Bronchial epithelial cell (primary cell): ENCODE measurements around the gene VWF. TPM values are rescaled to one million over a fixed set of nuclear protein-coding genes. Genes with fewer than 3 reads are reported as not detected.
A peak's percentile ranks its signal among the peaks of the same experiment; 100 is the strongest.

Experiments
- DNase-seq: peaks from one replicate; pipeline ENCODE4 v3.0.0-alpha.2; 2010; ENCODE audit warnings: low read depth
- FAIRE-seq: peaks from 2 replicates; lab custom pipeline; 2011; peaks lifted over from hg19 to GRCh38; lab: Jason Lieb, UNC
- H3K27me3 ChIP-seq: 2 replicates; pipeline ENCODE4 v1.5.1; 2011; ENCODE audit warnings: low read length; ENCODE audit not compliant: control insufficient read depth, insufficient read depth
- H3K36me3 ChIP-seq: 2 replicates; pipeline ENCODE4 v1.5.1; 2011; ENCODE audit warnings: low read length; ENCODE audit not compliant: control insufficient read depth, insufficient read depth
- H3K4me3 ChIP-seq: 2 replicates; pipeline ENCODE4 v1.5.1; 2011; ENCODE audit warnings: mild to moderate bottlenecking, low read depth, low read length, control low read depth
- total RNA-seq: library from RNA; depleted of rRNA; stranded (reverse); fragments of >200 nt; gene quantifications from 2 replicates; pipeline ENCODE4 v1.2.1, GENCODE V29; 2014
- TF ChIP-seq, protein P1 (sequence below): IDR thresholded peaks from 2 replicates; pipeline ENCODE4 v1.5.1; 2011; ENCODE audit warnings: mild to moderate bottlenecking, moderate library complexity, low read length, control low read depth, inconsistent platforms; ENCODE audit not compliant: insufficient read depth, severe bottlenecking

VWF gene
- total RNA-seq, 1 donor from 2014 or later: 0.26 TPM

DNA sequence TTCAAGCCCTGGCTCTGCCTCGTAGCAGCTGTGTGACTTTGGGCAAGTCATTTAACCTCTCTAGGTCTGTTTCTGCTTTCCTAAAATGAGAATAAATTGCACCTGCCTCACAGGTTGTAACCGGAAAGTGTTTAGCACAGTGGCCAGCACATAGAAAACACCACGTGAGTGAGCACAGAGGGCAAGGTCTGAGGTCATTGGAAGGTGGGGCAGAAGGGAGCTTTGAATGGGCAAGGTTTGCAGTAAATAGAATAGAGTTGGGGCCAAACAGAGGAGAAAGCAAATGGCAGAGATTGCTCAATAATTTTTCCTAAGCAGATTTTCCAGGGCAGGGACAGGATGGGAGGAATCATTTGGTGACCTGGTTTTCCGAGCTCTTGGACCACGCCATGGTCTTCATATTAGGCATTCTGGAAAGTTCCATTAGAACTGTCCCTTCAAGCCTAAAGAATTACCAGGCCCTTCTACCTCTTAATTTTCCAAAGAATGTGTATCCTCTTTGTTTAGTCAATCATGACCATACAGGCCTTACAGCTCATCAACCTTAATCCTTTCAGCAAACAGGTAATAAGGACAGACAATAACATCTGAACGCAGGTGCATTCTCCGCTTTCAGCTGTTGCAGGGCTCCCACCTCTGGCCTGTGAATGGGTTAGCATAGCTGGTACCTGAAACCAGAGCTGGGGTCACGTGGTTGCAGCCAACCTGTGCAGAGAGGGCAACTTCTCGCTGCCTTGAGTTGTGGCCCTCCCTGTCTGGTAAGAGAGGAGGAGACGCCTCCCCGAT lies 53.8 kb downstream of the VWF start:
- FAIRE-seq (no peak), DNase-seq (peak; percentile 90)
- Histone ChIP-seq H3K36me3 (no peaks in the 10 kb centered on the region), H3K4me3 (no peak overlapping the region), H3K27me3 (no peaks in the 10 kb centered on the region)
- TF ChIP-seq, protein P1, sequence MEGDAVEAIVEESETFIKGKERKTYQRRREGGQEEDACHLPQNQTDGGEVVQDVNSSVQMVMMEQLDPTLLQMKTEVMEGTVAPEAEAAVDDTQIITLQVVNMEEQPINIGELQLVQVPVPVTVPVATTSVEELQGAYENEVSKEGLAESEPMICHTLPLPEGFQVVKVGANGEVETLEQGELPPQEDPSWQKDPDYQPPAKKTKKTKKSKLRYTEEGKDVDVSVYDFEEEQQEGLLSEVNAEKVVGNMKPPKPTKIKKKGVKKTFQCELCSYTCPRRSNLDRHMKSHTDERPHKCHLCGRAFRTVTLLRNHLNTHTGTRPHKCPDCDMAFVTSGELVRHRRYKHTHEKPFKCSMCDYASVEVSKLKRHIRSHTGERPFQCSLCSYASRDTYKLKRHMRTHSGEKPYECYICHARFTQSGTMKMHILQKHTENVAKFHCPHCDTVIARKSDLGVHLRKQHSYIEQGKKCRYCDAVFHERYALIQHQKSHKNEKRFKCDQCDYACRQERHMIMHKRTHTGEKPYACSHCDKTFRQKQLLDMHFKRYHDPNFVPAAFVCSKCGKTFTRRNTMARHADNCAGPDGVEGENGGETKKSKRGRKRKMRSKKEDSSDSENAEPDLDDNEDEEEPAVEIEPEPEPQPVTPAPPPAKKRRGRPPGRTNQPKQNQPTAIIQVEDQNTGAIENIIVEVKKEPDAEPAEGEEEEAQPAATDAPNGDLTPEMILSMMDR: no peak

DNA sequence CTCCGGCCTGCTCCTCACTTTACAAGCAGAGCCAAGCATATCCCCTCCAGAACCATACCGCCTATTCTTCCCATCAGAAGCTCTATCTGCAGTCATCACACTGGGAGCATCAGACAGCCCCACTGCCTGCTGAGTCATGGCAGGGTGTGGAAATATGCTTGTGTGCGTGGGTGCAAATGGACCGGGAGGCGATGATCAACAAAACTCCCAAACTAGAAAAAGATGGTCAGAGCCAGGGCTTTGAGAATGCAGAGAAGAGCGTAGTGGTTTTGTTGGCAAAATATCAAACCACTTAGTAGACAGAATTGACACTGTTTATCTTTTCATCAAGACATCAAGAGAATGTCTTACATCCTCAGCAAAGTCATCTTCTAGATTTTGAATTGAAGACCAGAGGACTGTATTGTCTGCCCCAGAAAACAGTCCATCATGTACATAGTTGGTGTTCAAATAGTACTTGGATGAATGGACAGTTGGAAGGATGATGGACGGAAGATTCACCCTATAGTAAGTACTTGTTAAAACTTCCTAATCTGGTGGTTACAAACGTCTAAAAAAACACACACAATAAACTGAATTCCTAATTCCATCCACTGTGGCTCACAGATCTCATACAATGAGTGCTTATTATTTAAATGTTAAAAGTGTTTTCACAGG lies 54.9 kb downstream of the VWF start:
- no peak for FAIRE-seq
- H3K27me3 ChIP-seq: no peaks in the 10 kb centered on the region
- no peaks in the 10 kb centered on the region for H3K36me3 ChIP-seq
- peak; percentile 82 for DNase-seq
- no peak overlapping the region for H3K4me3 ChIP-seq
- TF ChIP-seq, protein P1: no peak

DNA sequence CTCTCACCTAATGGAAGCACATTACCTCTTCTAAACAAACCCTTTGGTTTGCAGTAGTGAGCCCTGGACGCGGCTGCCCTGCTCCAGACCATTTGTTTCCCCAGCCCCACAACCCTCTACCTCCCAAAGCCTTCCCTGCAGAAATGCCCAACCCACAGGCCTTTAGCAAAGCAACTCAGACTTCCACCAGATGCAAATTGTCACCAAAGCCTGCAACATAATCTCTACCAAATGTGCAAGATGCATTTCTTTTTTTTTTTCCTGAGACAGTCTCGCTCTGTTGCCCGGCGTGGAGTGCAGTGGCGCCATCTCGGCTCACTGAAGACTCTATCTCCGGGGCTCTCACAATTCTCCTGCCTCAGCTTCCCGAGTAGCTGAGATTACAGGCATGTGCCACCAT lies 56.2 kb downstream of the VWF start:
- Histone ChIP-seq H3K4me3 (no peak overlapping the region), H3K36me3 (no peaks in the 10 kb centered on the region), H3K27me3 (no peaks in the 10 kb centered on the region)
- TF ChIP-seq, protein P1: no peak
- no peak for DNase-seq
- FAIRE-seq: no peak

DNA sequence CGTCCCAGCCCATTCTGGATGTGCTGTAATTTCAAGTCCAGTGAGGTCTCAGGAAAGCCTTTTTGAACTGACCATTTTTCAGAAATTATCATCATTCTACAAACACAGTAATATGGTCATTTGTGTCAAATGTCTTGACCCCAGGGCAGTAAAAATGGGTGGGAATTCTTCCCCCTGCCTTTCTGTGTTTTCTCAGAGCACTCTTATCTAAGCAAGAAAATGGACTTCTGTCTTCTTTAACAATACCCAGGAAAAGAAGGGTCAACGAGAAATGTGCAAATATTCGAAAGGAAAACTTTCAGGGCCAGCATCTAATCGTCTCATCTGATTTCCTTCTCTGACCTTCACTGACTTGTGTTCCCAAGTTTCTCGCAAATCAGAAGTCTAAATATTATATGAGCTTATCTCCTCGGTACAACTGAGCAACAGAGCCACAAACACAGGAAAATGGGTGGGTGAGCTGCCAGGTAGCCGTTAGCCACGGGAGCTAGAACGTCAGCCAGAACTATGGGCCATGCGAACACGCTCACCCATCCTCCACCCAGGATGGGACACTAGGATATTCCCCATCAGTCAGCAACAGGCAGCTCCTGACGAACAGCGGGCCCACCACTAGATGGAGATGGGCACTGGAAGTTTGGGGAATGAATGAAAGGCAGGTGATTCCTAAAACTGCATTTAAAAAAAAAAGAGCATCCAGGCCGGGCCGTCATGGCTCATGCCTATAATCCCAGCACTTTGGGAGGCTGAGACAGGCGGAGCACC lies 57.1 kb downstream of the VWF start:
- Histone ChIP-seq H3K36me3 (no peaks in the 10 kb centered on the region), H3K4me3 (no peak overlapping the region), H3K27me3 (no peaks in the 10 kb centered on the region)
- DNase-seq (no peak), FAIRE-seq (no peak)
- TF ChIP-seq, protein P1: peak; percentile 43

DNA sequence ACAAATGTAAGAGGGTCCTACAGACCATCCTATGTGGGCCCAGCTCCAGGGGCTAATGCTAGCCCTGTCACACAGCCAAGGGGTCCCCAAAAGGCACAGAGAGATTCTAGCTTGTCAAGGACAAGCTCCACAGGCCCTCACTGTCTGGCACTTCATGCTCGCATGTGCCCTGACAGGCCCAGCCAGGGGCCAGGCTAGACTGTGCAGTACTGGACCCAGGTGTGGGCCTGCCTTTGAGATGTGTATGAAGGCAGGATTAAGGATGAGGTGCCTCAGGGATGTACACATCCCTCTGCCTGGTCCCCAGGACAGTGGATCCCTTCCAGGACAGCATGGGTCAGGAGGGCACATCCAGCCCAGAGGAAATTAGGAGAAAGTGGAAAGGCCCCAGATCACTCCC lies 57.8 kb downstream of the VWF start:
- no peaks in the 10 kb centered on the region for H3K36me3 ChIP-seq
- DNase-seq (peak; percentile 51), FAIRE-seq (no peak)
- TF ChIP-seq, protein P1: no peak
- H3K4me3 ChIP-seq: no peak overlapping the region
- no peaks in the 10 kb centered on the region for H3K27me3 ChIP-seq
